Motor neuron (in vitro differentiated cells): ENCODE data around the gene CCDC117. TPM values are rescaled to one million over a fixed set of nuclear protein-coding genes. Genes with fewer than 3 reads are reported as not detected.
A peak's percentile ranks its signal among the peaks of the same experiment; 100 is the strongest.
"Not testable (repeated sequence)": the region's sequence is repeated elsewhere in the genome, so short reads cannot be mapped to it uniquely, and the experiment has no call there.

ENCODE experiments used
- ATAC-seq, 8 experiments: fragments of 200-7000 bp; cut with Tn5 transposase; replicated peaks in 6 of 8; 2 replicates each; pipeline ENCODE4 v1.8.0; 2021; ENCODE audit warnings: mild to moderate bottlenecking in 8 of 8, moderate library complexity in 8 of 8
- H3K27ac ChIP-seq, 2 donors: fragments of 250-450 bp; sonication (Bioruptor Pico); 2 replicates each; pipeline ENCODE4 v1.9.0; 2021; ENCODE audit warnings: antibody characterized with exemption in 2 of 2, mild to moderate bottlenecking in 2 of 2, moderate library complexity in 1 of 2
- H3K4me1 ChIP-seq, 2 donors: fragments of 250-450 bp; sonication (Bioruptor Pico); replicated peaks in 1 of 2; 2 replicates each; pipeline ENCODE4 v1.6.1; 2021; ENCODE audit warnings: antibody characterized with exemption in 2 of 2, mild to moderate bottlenecking in 2 of 2, moderate library complexity in 1 of 2
- H3K4me3 ChIP-seq, 5 donors: fragments of 250-450 bp; sonication (Bioruptor Pico); 2 replicates each; pipeline ENCODE4 v1.9.0; 2021; ENCODE audit warnings: antibody characterized with exemption in 5 of 5, mild to moderate bottlenecking in 5 of 5, moderate library complexity in 4 of 5
- WGBS, 10 experiments: fragments of 450-650 bp; shearing (Covaris generic); methylation state at CpG; one replicate each; pipeline ENCODE4 v1.0.0; 2022; 5-methylcytosine and 5-hydroxymethylcytosine counted together
- in situ Hi-C, 9 experiments: fragments of 400-800 bp; cut with MboI; loops; one replicate each; pipeline ENCODE4 v1.15.0; 2021; ENCODE audit warnings: low sequenced_read_pairs in 9 of 9, low pct_unique_long_range_greater_than_20kb in 2 of 9; ENCODE audit not compliant: unreplicated experiment in 9 of 9
- total RNA-seq, 8 experiments: library from RNA; unstranded; fragments of 300-600 nt; gene quantifications; 2 replicates each; pipeline versions ENCODE4 v1.2.3 to v1.2.4, GENCODE V29; 2022

CCDC117 gene
- total RNA-seq, 8 experiments from 2014 or later, result 14.1 to 23.8 (median 16.4) TPM

DNA sequence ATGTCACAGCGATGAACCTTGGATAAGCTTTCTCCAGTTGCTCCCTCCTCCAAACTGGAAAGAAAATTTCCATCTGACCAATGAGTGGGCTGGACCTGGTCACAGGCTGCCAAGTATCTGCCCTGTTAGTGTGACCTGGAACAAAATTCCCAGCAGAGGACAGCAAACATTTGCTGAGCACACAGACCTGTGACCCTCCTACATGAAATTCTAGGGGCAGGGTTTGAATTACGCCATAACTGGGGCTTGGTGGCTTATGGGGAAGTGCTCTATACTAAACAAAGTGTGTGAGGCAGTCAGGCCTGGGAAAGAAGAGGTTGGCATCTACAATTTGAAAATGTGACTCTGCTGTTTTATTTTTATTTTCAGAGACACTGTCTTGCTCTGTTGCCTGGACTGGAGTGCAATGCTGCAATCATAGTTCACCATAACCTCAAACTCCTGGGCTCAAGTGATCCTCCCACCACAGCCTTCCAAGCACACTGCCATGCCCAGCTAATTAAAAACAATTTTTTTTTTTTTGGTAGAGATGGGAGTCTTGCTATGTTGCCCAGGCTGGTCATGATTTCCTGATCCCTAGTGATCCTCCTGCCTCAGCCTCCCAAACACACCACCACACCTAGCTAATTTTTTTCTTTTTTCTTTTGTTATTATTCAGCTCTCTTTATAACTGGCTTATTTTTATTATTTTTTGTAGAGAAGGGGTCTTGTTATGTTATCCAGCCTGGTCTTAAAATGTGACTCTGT is 41.5 kb downstream of the CCDC117 start:
- peak in 1 of 8 experiments; percentile 33 for ATAC-seq
- H3K4me3 ChIP-seq, result no peak overlapping the region
- H3K4me1 ChIP-seq, result peaks cover 4 to 13% of the 10 kb centered on the region in 2 donors
- no peak overlapping the region for H3K27ac ChIP-seq
- WGBS, 10 experiments, result 80 to 100% (median 89%) methylated on average over 1 to 2 of the region's 2 CpGs; no CpG with 5 or more reads in 6 of the 10 experiments
- in situ Hi-C loops, result loop anchor here in 1 of 9 experiments (25.0 kb wide), 1 partner anchor 777 kb away; no protein-coding TSS in a partner anchor

DNA sequence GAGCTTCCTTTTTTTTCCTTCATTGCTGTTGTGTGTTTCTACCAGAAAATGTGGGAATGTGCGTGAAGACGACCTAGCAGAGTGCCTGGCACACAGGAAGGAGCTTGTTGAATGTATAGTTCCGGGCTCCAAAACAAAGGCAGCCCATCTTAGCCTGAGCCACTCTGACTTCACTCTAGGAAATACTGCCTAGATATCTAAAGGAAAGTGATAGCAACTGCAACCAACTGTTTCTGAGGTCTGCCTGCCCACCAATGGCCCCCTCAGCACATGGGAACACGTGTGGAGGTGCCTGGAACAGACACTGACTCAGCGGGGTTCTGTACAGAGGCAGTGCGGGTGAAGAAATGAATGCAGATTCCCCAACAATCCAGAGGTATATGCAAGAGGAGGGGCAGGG is 42.6 kb downstream of the CCDC117 start:
- in situ Hi-C loops, result loop anchor here in 1 of 9 experiments (25.0 kb wide), 1 partner anchor 778 kb away; no protein-coding TSS in a partner anchor
- WGBS, 10 experiments, result 60 to 100% (median 70%) methylated on average over 1 to 6 of the region's 6 CpGs; no CpG with 5 or more reads in 2 of the 10 experiments
- no peak overlapping the region for H3K4me3 ChIP-seq

DNA sequence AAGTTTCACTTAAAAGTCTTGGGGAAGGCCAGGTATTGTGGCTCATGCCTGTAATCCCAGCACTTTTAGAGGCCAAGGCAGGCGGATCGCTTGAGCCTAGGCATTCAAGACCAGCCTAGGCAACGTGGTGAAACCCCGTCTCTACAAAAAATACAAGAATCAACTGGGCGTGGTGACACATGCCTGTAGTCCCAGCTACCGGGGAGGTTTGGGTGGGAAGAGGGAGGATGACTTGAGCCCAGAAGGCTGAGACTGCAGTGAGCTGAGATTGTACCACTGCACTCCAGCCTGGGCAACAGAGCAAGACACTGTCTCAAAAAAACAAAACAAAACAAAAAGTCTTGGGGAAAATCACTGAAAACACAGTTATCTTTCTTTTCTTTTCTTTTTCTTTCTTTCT is 43.2 kb downstream of the CCDC117 start:
- Histone ChIP-seq H3K4me3 (no peak overlapping the region), H3K4me1 (peaks cover 4 to 14% of the 10 kb centered on the region in 2 donors), H3K27ac (no peak overlapping the region)
- whole genome bisulfite sequencing, 10 experiments, result 68 to 100% (median 94%) methylated on average over 1 to 4 of the region's 6 CpGs; no CpG with 5 or more reads in 1 of the 10 experiments
- no peak for ATAC-seq
- in situ Hi-C loops, result loop anchor here in 1 of 9 experiments (25.0 kb wide), 1 partner anchor 778 kb away; no protein-coding TSS in a partner anchor

More for the DNA sequence above, 42.6 kb downstream of the CCDC117 start:
- no peak for ATAC-seq
- Histone ChIP-seq H3K4me1 (peaks cover 4 to 14% of the 10 kb centered on the region in 2 donors), H3K27ac (no peak overlapping the region)

DNA sequence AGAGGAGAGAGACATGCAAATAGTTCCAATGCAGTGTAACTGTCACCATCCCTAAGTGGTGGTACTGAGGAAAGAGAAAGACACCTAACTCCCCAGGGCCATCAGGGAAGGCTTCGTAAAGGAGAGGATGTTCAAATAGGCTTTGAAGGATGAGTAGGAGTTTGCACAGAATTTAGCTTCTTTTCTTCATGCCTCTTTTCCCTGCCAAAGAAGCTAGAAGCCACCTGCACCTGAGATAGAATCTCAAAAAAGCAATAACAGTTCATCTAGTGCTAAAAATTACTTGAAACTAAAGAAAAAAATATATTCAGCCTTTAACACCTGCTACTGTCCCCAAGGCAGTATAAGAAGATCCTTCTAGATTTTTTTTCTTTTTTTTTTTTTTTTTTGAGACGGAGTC is 44.6 kb downstream of the CCDC117 start:
- in situ Hi-C loops, result loop anchor here in 1 of 9 experiments (25.0 kb wide), 1 partner anchor 780 kb away; no protein-coding TSS in a partner anchor
- WGBS, 10 experiments, result 40 to 100% (median 92%) methylated on average over 1 to 2 of the region's 2 CpGs; no CpG with 5 or more reads in 1 of the 10 experiments

DNA sequence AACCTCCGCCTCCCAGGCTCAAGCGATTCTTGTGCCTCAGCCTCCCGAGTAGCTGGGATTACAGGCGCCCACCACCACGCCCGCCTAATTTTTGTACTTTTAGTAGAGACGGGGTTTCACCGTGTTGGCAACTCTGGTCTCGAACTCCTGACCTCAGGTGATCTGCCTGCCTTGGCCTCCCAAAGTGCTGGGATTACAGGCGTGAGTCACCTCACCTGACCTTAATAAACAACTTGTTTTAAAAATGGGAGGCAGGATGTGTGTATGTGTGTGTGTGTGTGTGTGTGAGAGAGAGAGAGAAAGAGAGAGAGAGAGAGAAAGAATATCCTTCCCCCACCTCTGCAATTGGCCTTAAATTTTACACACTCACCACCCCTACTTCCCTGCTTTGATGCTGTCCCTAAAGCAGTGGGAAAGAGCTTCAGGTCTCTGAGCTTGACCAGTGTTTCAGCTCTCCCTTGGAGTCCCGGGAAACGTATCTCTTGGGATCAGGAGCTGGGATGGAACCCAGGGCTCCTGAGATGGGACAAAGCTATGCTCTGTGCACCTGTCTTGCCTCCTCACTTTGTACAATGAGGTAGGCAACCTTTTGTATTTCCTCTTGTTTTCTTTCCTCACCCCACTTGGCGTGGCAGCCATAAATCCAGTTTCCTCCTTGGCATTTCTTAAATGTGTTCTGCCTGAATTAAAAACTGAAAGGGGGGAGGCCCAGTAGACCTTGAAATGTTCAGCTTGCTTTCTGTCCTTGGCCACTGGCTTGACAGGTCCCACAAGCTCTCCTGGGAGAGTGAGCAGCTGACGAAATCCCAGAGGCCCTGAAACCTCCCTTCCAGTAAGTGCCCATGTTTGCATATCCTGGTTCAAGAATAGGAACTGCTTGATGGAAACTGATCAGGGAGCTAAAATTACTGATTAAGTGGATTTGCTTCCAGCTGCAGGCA is 45.7 kb downstream of the CCDC117 start:
- Histone ChIP-seq H3K4me1 (peaks cover 9 to 18% of the 10 kb centered on the region in 2 donors), H3K4me3 (no peak overlapping the region), H3K27ac (peak overlapping the region in 1 of 2 donors; percentile 13)
- WGBS, 10 experiments, result 40 to 100% (median 83%) methylated on average over 1 to 13 of the region's 14 CpGs
- in situ Hi-C loops, result loop anchor here in 1 of 9 experiments (25.0 kb wide), 1 partner anchor 781 kb away; no protein-coding TSS in a partner anchor
- ATAC-seq, result peak in 7 of 8 experiments; percentile 8 to 93 (median 49)

More for the DNA sequence above, 44.6 kb downstream of the CCDC117 start:
- Histone ChIP-seq H3K27ac (no peak overlapping the region), H3K4me1 (peaks cover 4 to 14% of the 10 kb centered on the region in 2 donors), H3K4me3 (no peak overlapping the region)
- ATAC-seq, result no peak

DNA sequence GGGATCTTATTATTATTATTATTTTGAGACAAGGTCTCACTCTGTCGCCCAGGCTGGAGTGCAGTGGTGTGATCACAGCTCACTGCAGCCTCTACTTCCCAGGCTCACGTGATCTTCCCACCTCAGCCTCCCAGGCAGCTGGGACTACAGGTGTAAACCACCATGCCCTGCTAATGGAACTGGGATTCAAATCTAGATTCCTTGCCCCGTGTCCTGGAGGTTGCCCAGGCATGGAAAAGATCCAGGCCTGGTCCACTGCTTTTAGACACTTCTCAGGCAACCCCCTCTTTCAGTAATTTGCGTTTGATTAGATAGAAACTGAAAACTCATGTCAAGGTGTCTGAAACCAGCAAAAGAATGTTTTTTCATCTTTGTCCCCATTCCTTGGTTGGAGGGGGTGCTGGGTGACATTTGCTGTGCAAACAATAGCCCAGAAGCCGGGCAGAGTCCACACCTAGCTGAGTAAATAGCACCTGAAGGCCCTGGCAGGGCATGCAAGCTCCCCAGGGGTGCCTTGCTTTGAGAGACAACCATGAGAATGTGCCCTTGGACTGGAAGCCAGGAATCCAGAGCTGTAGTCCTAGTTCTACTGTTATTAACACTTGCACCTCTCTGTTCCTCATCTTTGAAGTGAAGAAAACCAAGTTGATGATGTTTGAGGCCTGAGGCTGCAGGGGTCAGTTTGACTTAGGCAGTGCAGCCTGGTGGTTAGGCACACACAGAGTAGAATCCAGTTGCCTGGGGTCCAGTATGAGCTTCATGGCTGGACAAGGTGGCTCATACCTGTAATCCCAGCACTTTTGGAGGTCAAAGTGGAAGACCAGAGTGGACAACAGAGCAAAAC is 47.0 kb downstream of the CCDC117 start:
- Histone ChIP-seq H3K27ac (no peak overlapping the region), H3K4me3 (no peak overlapping the region), H3K4me1 (peaks cover 14 to 24% of the 10 kb centered on the region in 2 donors)
- 60 to 94% (median 91%) methylated on average over 1 to 3 of the region's 5 CpGs; no CpG with 5 or more reads in 2 of the 10 experiments for WGBS, 10 experiments
- in situ Hi-C loops, result loop anchor here in 2 of 9 experiments (10.0 to 25.0 kb wide), 2 partner anchors 215 to 782 kb away; no protein-coding TSS in a partner anchor
- no peak for ATAC-seq

DNA sequence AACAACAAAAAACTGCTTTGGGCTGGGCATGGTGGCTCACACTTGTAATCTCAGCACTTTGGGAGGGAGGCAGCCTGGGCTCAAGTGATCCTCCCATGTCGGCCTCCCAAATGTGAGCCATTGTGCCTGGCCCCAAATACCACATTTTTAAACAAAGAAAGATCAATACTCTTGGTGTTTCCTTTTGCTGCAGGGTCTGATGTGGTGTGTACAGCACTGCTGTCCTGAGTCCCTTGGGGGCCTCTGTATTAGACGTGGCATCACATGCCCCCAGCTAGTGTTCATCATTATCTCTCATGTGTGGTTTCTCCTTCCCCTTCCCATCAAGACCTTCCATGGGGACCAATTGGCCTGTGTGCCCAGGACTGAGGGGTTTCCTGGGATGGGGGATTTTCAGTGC is 48.4 kb downstream of the CCDC117 start:
- in situ Hi-C loops, result loop anchor here in 2 of 9 experiments (10.0 to 25.0 kb wide), 2 partner anchors 216 to 784 kb away; no protein-coding TSS in a partner anchor
- H3K27ac ChIP-seq, result no peak overlapping the region
- H3K4me1 ChIP-seq, result peaks cover 14 to 24% of the 10 kb centered on the region in 2 donors
- 60 to 100% (median 90%) methylated on average over 1 to 2 of the region's 2 CpGs; no CpG with 5 or more reads in 4 of the 10 experiments for WGBS, 10 experiments
- no peak overlapping the region for H3K4me3 ChIP-seq
- ATAC-seq, result no peak

DNA sequence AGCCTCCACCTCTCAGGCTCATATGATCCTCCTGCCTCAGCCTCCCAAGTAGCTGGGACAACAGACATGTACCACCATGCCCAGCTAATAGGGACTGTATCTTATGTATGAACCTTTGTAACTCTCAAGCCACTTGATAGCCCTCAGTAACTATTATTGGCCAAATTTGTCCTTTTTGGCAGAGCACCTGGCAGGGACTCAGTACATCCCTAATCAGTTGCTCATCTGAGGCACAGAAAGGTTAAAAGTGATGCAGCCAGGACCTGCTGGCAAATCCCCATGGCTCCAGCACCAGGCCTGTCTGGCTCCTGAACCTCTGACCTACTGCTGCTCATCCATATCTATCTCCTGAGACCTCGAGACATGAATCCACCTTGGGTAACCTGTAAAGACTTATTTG is 49.0 kb downstream of the CCDC117 start:
- in situ Hi-C loops, result loop anchor here in 2 of 9 experiments (10.0 to 25.0 kb wide), 2 partner anchors 217 to 784 kb away; no protein-coding TSS in a partner anchor
- no peak for ATAC-seq
- H3K4me3 ChIP-seq, result no peak overlapping the region
- H3K27ac ChIP-seq, result no peak overlapping the region
- WGBS, 10 experiments, result 80 to 100% (median 100%) methylated on average over 1 of the region's 1 CpG; no CpG with 5 or more reads in 7 of the 10 experiments
- peaks cover 14 to 24% of the 10 kb centered on the region in 2 donors for H3K4me1 ChIP-seq

DNA sequence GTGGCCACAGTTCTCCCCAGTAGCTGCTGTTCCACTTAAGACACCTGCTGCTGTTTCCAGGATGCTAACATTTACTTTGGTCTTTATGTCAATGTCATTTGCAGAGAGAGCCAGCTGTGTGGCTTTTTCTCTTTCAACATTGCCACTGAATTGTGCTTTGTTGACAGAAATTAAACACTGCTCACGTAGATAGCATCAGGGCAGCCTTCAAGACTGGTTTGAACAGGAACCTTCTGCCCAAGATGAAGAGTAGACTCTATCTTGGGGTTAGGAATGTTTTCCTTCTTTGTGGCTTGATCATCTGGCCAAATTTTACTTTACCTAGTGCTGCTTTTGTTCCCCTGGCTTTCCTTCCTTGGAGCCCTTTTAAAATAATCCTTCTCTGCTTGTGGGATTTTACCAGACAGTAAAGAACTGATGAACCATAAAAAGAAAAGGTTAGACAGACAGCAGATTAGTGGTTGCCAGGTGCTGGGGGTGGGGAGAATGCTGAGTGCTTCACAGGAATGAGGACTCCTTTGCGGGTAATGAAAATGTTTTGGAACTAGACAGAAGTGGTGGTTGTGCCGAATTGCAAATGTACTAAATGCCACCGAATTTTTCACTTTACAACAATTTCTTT is 50.5 kb downstream of the CCDC117 start:
- Histone ChIP-seq H3K4me3 (no peak overlapping the region), H3K4me1 (peaks cover 14 to 24% of the 10 kb centered on the region in 2 donors), H3K27ac (peak overlapping the region; percentile 6 to 86)
- in situ Hi-C loops, result loop anchor here in 2 of 9 experiments (10.0 to 25.0 kb wide), 2 partner anchors 218 to 786 kb away; no protein-coding TSS in a partner anchor
- peak in 5 of 8 experiments; percentile 71 to 92 (median 79) for ATAC-seq
- 7 to 65% (median 44%) methylated on average over 2 to 4 of the region's 4 CpGs; no CpG with 5 or more reads in 3 of the 10 experiments for WGBS, 10 experiments

DNA sequence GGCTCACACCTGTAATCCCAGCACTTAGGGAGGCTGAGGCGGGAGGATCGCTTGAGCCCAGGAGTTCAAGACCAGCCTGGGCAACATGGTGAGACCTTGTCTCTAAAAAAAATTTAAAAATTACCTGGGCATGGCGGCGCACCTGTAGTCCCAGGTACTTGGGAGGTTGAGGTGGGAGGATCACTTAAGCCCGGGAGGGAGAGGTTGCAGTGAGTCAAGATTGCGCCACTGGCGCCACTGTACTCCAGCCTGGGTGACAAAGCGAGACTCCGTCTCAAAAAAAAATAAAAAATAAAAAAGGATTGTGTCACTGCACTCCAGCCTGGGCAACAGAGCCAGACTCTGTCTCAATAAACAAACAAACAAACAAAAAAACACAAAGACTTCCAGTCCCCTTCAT is 52.0 kb downstream of the CCDC117 start:
- not testable (repeated sequence) for ATAC-seq, H3K4me3 ChIP-seq, H3K27ac ChIP-seq
- 73 to 100% (median 98%) methylated on average over 1 to 9 of the region's 9 CpGs; no CpG with 5 or more reads in 4 of the 10 experiments for WGBS, 10 experiments
- in situ Hi-C loops, result loop anchor here in 2 of 9 experiments (10.0 to 25.0 kb wide), 2 partner anchors 220 to 787 kb away; no protein-coding TSS in a partner anchor
- peaks cover 14 to 15% of the 10 kb centered on the region in 2 donors for H3K4me1 ChIP-seq

DNA sequence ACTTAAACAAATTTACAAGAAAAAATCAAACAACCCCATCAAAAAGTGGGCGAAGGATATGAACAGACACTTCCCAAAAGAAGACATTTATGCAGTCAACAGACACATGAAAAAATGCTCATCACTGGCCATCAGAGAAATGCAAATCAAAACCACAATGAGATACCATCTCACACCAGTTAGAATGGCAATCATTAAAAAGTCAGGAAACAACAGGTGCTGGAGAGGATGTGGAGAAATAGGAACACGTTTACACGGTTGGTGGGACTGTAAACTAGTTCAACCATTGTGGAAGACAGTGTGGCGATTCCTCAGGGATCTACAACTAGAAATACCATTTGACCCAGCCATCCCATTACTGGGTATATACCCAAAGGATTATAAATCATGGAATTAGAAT is 53.9 kb downstream of the CCDC117 start:
- WGBS, 10 experiments, result no CpG with 5 or more reads among the region's 4 CpGs
- H3K4me1 ChIP-seq, result peaks cover 14 to 15% of the 10 kb centered on the region in 2 donors
- in situ Hi-C loops, result loop anchor here in 3 of 9 experiments (10.0 to 25.0 kb wide), 2 partner anchors 214 to 222 kb away; no protein-coding TSS in a partner anchor
- not testable (repeated sequence) for H3K27ac ChIP-seq, ATAC-seq, H3K4me3 ChIP-seq
